Neuron (in vitro differentiated cells): ENCODE measurements around the gene GAD1.

Source experiments
- H2AFZ ChIP-seq: one replicate; pipeline ENCODE4 v1.6.1; 2013; ENCODE audit warnings: low read depth, mild to moderate bottlenecking, inconsistent platforms, low read length, moderate library complexity
- H3K27me3 ChIP-seq: one replicate; pipeline ENCODE4 v1.6.1; 2013; ENCODE audit warnings: low read length; ENCODE audit not compliant: insufficient read depth
- H3K36me3 ChIP-seq: one replicate; pipeline ENCODE4 v1.6.1; 2013; ENCODE audit warnings: low read length; ENCODE audit not compliant: insufficient read depth
- H3K4me1 ChIP-seq: one replicate; pipeline ENCODE4 v1.6.1; 2013; ENCODE audit warnings: low read length; ENCODE audit not compliant: insufficient read depth
- H3K4me3 ChIP-seq: 2 replicates; pipeline ENCODE4 v1.5.1; 2013; ENCODE audit warnings: mild to moderate bottlenecking, low read length, moderate library complexity
- H3K9me3 ChIP-seq: one replicate; pipeline ENCODE4 v1.6.1; 2013; ENCODE audit warnings: low read length

The GAD1 gene

DNA sequence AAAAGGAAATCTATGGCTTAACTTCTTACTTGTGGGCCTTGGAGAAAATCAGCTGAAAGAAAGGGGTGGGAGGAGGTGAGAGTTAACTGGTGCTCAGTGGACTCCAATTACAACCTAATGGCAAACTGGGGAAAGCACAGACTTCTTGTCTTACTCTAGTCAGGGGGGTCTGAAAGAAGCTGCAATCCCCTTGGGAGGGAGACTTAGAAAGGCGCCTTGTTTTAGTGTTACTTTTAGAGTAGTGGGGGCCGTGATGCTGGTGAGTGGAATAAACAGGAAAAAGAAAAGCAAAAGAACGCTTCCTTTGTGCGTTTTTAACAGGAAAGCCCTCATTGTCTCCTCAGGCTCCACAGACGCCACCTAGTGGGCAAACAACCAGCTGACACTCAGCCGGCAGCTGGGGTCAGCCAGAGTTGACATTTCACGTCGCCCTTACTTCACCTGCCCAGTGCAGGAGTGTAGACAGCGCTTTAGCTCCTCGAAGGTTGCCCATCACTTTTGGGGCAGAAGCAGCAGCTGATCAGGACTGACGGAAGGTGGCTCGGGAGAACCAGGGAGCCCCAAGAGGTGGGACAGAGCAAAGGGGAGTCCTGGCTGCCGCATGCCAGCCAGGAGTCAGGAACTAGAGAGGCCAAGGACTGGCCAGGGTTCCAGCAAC lies 56.5 kb downstream of the GAD1 start:
- Histone ChIP-seq H3K27me3 (no peaks in the 10 kb centered on the region), H3K9me3 (no peaks in the 10 kb centered on the region), H2AFZ (peak overlapping the region; percentile 88), H3K4me3 (peak overlapping the region; percentile 42), H3K36me3 (no peaks in the 10 kb centered on the region), H3K4me1 (no peaks in the 10 kb centered on the region)

DNA sequence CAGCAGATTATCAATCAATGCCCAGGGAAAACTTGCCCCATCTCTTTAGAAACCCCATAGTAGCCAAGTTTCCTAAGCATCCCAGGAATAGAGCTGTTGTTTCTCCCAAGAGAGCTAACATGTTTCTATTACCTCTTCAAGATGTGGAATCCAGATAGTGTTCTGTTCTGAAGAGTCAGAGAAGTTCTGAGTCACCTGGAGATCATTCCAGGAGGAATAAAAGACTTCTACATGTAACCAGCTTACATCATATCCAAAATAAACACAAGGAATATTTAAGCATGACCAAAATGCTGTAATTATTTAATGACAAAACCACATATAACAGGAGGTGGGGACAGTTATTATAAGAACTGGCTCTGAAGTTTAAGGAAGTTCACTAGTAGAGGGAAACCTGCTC lies 61.4 kb downstream of the GAD1 start:
- Histone ChIP-seq H3K9me3 (no peaks in the 10 kb centered on the region), H3K4me3 (no peak overlapping the region), H3K36me3 (no peaks in the 10 kb centered on the region), H2AFZ (no peak overlapping the region), H3K4me1 (no peaks in the 10 kb centered on the region), H3K27me3 (no peaks in the 10 kb centered on the region)

DNA sequence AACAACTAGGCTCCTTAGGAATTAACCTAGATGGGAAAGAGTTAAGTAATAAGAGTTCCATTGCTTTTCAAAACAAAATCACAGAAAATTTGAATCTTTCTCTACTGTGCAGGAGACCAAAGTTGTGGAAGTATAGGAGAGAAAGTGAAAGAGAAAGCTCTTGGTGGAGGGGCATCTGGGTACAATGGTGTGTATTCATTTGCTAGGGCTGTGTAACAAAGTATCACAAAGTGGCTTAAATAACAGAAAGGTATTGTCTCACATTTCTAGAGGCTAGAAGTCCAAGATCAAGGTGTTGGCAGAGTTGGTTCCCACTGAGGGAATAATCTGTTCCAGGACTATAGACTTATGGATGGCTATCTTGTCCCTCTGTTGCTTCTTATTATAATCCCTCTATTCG lies 61.8 kb downstream of the GAD1 start:
- H2AFZ ChIP-seq, result no peak overlapping the region
- H3K27me3 ChIP-seq, result no peaks in the 10 kb centered on the region
- H3K4me3 ChIP-seq, result no peak overlapping the region
- H3K9me3 ChIP-seq, result no peaks in the 10 kb centered on the region
- no peaks in the 10 kb centered on the region for H3K36me3 ChIP-seq
- H3K4me1 ChIP-seq, result no peaks in the 10 kb centered on the region

- no peaks in the 10 kb centered on the region for H3K36me3 ChIP-seq
- no peaks in the 10 kb centered on the region for H3K4me1 ChIP-seq
- no peak overlapping the region for H3K4me3 ChIP-seq
- no peak overlapping the region for H2AFZ ChIP-seq
- no peaks in the 10 kb centered on the region for H3K9me3 ChIP-seq
- H3K27me3 ChIP-seq, result no peaks in the 10 kb centered on the region
Measured at GRCh38 chr2:170881840-170882239, 65.2 kb downstream of the GAD1 start.

DNA sequence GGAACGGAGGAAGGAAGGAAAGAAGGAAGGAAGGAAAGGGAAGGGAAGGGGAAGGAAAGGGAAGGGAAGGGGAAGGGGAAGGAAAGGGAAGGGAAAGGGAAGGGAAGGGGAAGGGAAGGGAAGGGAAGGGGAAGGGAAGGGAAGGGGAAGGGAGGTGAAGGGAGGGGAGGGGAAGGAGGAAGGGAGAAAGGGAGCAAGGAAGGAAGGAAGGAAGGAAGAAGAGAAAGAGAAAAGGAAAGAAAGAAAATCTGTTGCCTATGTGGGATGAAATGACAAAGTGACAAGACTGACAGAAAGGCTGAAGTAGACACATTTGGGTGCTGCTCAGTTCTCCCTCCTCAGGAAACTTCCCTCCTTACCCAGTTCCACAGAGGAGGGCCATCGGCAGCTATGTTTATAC lies 66.1 kb downstream of the GAD1 start:
- Histone ChIP-seq H3K36me3 (no peaks in the 10 kb centered on the region), H3K4me3 (no peak overlapping the region), H2AFZ (no peak overlapping the region), H3K4me1 (no peaks in the 10 kb centered on the region), H3K9me3 (no peaks in the 10 kb centered on the region), H3K27me3 (no peaks in the 10 kb centered on the region)

GRCh38 chr2:170883683-170884082 lies 67.0 kb downstream of the GAD1 start:
- no peak overlapping the region for H2AFZ ChIP-seq
- no peak overlapping the region for H3K4me3 ChIP-seq
- H3K9me3 ChIP-seq, result no peaks in the 10 kb centered on the region
- H3K4me1 ChIP-seq, result no peaks in the 10 kb centered on the region
- no peaks in the 10 kb centered on the region for H3K27me3 ChIP-seq
- no peaks in the 10 kb centered on the region for H3K36me3 ChIP-seq

GRCh38 chr2:170885130-170885791 lies 68.6 kb downstream of the GAD1 start:
- no peak overlapping the region for H2AFZ ChIP-seq
- no peaks in the 10 kb centered on the region for H3K36me3 ChIP-seq
- H3K9me3 ChIP-seq, result no peaks in the 10 kb centered on the region
- no peaks in the 10 kb centered on the region for H3K4me1 ChIP-seq
- no peak overlapping the region for H3K4me3 ChIP-seq
- H3K27me3 ChIP-seq, result no peaks in the 10 kb centered on the region

GRCh38 chr2:170886386-170886785 lies 69.7 kb downstream of the GAD1 start:
- Histone ChIP-seq H2AFZ (no peak overlapping the region), H3K9me3 (no peaks in the 10 kb centered on the region), H3K27me3 (no peaks in the 10 kb centered on the region), H3K36me3 (no peaks in the 10 kb centered on the region), H3K4me1 (no peaks in the 10 kb centered on the region), H3K4me3 (no peak overlapping the region)

- Histone ChIP-seq H2AFZ (no peak overlapping the region), H3K9me3 (no peaks in the 10 kb centered on the region), H3K4me1 (no peaks in the 10 kb centered on the region), H3K4me3 (no peak overlapping the region), H3K36me3 (no peaks in the 10 kb centered on the region), H3K27me3 (no peaks in the 10 kb centered on the region)
Measured at GRCh38 chr2:170887496-170887895, 70.8 kb downstream of the GAD1 start.

GRCh38 chr2:170887896-170888295 lies 71.2 kb downstream of the GAD1 start:
- no peak overlapping the region for H3K4me3 ChIP-seq
- H3K36me3 ChIP-seq, result no peaks in the 10 kb centered on the region
- no peaks in the 10 kb centered on the region for H3K4me1 ChIP-seq
- H2AFZ ChIP-seq, result no peak overlapping the region
- H3K27me3 ChIP-seq, result no peaks in the 10 kb centered on the region
- H3K9me3 ChIP-seq, result no peaks in the 10 kb centered on the region

DNA sequence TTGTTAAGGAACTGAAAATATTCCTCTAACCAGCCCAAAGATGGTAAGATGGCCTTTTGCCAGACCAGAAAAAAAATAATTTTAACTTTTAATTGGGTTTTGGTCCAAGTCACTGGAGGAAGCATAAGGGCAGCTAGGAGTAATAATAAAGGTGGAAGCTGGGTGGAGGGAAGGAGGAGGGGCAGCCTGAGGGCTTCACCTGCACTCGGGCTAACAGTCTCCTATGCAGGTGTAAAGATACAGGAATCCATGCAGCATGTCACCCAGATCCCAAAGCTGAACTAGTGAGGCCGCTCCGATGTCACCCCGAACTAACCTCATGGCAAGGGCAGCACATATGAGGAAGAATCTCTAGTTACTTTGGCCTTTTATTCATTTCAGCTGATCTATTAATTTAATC lies 75.2 kb downstream of the GAD1 start:
- H2AFZ ChIP-seq, result no peak overlapping the region
- no peaks in the 10 kb centered on the region for H3K9me3 ChIP-seq
- H3K36me3 ChIP-seq, result no peaks in the 10 kb centered on the region
- no peaks in the 10 kb centered on the region for H3K27me3 ChIP-seq
- no peak overlapping the region for H3K4me3 ChIP-seq
- H3K4me1 ChIP-seq, result peaks cover 2% of the 10 kb centered on the region

DNA sequence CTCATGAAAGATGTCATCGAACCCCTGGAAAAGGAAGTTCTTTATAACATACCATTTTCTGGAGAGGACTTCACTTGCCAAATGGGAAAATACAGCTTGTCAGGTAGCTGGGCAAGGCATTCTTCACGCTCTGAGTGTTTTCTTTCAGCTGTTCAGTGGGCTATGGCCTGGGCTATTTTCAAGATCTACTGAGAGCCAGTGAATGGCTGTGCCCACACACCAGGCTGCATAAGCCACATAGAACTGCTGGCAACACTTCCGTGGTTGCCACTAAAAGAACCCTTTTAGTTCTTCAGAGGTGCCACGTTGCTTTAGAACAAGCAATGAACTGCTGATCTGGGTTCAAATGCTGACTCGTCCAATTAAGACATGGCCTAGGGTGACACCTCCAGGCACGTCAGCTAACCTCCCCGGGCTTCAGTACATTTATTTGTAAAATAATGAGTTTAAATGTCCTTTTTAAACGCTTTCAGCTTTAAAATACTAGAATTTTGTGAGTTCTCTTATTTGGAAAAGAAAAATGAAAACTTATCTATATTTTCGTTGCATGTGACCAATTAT lies 75.8 kb downstream of the GAD1 start:
- Histone ChIP-seq H3K4me1 (peaks cover 2% of the 10 kb centered on the region), H3K4me3 (no peak overlapping the region), H3K27me3 (no peaks in the 10 kb centered on the region), H2AFZ (no peak overlapping the region), H3K36me3 (no peaks in the 10 kb centered on the region), H3K9me3 (no peaks in the 10 kb centered on the region)

DNA sequence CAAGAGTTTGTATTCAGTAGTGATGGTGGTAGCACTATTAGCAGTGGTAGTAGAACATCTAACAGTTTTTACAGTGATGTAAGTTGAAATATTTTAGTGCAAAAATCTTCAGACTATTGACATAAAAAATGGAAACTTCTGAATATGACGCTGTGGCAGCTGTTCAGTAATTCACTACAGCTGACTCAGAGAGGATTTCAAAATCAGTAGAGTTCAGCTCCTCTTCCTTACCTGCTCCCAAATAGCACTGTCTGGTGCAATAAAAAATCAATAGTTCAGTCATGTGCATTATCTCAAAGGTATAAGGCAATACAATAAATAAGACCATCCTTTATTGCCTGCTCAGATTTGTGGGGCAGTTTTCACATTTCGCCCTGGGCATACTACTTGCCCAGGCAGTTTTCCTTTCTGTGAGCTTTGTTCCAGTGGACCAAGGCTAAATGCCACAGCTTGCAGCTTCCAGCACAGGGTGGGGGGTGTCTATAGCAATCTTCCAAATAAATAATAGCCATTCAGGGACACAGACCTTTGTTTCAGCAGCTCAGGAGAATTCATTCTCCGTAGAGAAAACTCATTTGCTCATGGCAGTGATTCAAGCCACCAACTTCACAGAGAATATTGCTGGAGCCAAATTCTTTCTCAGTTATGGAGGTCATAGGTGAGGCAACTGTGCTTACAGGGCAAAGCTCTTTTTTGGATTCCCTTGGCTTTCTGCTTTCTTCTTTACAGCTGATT lies 78.5 kb downstream of the GAD1 start:
- H3K36me3 ChIP-seq, result no peaks in the 10 kb centered on the region
- H3K27me3 ChIP-seq, result no peaks in the 10 kb centered on the region
- H3K4me1 ChIP-seq, result peaks cover 2% of the 10 kb centered on the region
- no peaks in the 10 kb centered on the region for H3K9me3 ChIP-seq
- no peak overlapping the region for H2AFZ ChIP-seq
- no peak overlapping the region for H3K4me3 ChIP-seq
